ENCODE measurements around the gene GNL3L. TPM values are rescaled to one million over a fixed set of nuclear protein-coding genes. Genes with fewer than 3 reads are reported as not detected.

GNL3L gene
- total and polyA plus RNA-seq, 2 donors (not counting 3 experiments of a cell fraction or from before 2014, with no cell fraction given) = 20.3 to 48.0 TPM

GRCh38 chrX:54496517-54496852 lies 33.5 kb upstream of the GNL3L start:
- H3K4me3 ChIP-seq (replicated peaks in 1 of 3; ENCODE audit: insufficient read depth in 1 of 3, low read depth in 1 of 3, low read length in 3 of 3) = peak overlapping the region in 1 of 3 experiments; percentile 28
- peak overlapping the region; percentile 55 for H3K4me2 ChIP-seq (ENCODE audit: insufficient read depth, low read length)
- H3K27me3 ChIP-seq (ENCODE audit: control insufficient read depth in 2 of 2, insufficient read depth in 2 of 2, low read length in 2 of 2) = no peaks in the 10 kb centered on the region
- peaks cover 22% of the 10 kb centered on the region for H3K79me2 ChIP-seq (ENCODE audit: control insufficient read depth, insufficient read depth, low read length)
- ChIA-PET POLR2A (no interaction called here), CTCF (no interaction called here)
- intact Hi-C loops (cut with micrococcal nuclease) (no loop called here), dilution Hi-C loops (cut with MboI; ENCODE audit: extremely low pct_ligation_motif_present, low sequenced_read_pairs) (no loop called here)
- no peaks in the 10 kb centered on the region for H4K20me1 ChIP-seq (replicated peaks; ENCODE audit: control insufficient read depth, extremely low read depth, insufficient read depth, low read length)
- peak; percentile 5 for DNase-seq (ENCODE audit: low read depth, low spot score)
- H3K9me3 ChIP-seq (replicated peaks; ENCODE audit: control insufficient read depth, insufficient read depth, low read length) = no peaks in the 10 kb centered on the region
- peaks cover 23% of the 10 kb centered on the region for H3K4me1 ChIP-seq (ENCODE audit: control insufficient read depth, extremely low read depth, insufficient read depth, low read length)
- no peak overlapping the region for H3K27ac ChIP-seq (ENCODE audit: insufficient read depth, low read depth, low read length)
- no peaks in the 10 kb centered on the region for H3K36me3 ChIP-seq (ENCODE audit: control insufficient read depth in 2 of 2, extremely low read depth in 1 of 2, insufficient read depth in 2 of 2, low read length in 2 of 2)
- no TSS peak for BruUV-seq (replicated peaks)
- no peak for TF ChIP-seq CTCF (IDR thresholded peaks at IDR 0.05; ENCODE audit: extremely low read depth in 1 of 2, insufficient read depth in 1 of 2, low read depth in 1 of 2, low read length in 2 of 2)
- FAIRE-seq = no peak
- no peak overlapping the region for H3K9ac ChIP-seq (replicated peaks; ENCODE audit: extremely low read depth, insufficient read depth, low read length)
- no peaks in the 10 kb centered on the region for H3K9me1 ChIP-seq (replicated peaks; ENCODE audit: control insufficient read depth, extremely low read depth, insufficient read depth, low read length)
- peak overlapping the region; percentile 83 for H2AFZ ChIP-seq (ENCODE audit: low read depth, low read length)

GRCh38 chrX:54496936-54497335 lies 33.1 kb upstream of the GNL3L start:
- CTCF ChIA-PET = no interaction called here
- Histone ChIP-seq H3K4me3 (replicated peaks in 1 of 3; ENCODE audit: insufficient read depth in 1 of 3, low read depth in 1 of 3, low read length in 3 of 3) (no peak overlapping the region), H3K9ac (replicated peaks; ENCODE audit: extremely low read depth, insufficient read depth, low read length) (no peak overlapping the region), H3K27ac (ENCODE audit: insufficient read depth, low read depth, low read length) (no peak overlapping the region), H3K36me3 (ENCODE audit: control insufficient read depth in 2 of 2, extremely low read depth in 1 of 2, insufficient read depth in 2 of 2, low read length in 2 of 2) (no peaks in the 10 kb centered on the region), H3K4me1 (ENCODE audit: control insufficient read depth, extremely low read depth, insufficient read depth, low read length) (peaks cover 22% of the 10 kb centered on the region), H3K9me3 (replicated peaks; ENCODE audit: control insufficient read depth, insufficient read depth, low read length) (no peaks in the 10 kb centered on the region), H3K4me2 (ENCODE audit: insufficient read depth, low read length) (no peak overlapping the region), H4K20me1 (replicated peaks; ENCODE audit: control insufficient read depth, extremely low read depth, insufficient read depth, low read length) (no peaks in the 10 kb centered on the region), H3K27me3 (ENCODE audit: control insufficient read depth in 2 of 2, insufficient read depth in 2 of 2, low read length in 2 of 2) (no peaks in the 10 kb centered on the region), H2AFZ (ENCODE audit: low read depth, low read length) (no peak overlapping the region), H3K79me2 (ENCODE audit: control insufficient read depth, insufficient read depth, low read length) (peaks cover 19% of the 10 kb centered on the region), H3K9me1 (replicated peaks; ENCODE audit: control insufficient read depth, extremely low read depth, insufficient read depth, low read length) (no peaks in the 10 kb centered on the region)
- dilution Hi-C loops (cut with MboI; ENCODE audit: extremely low pct_ligation_motif_present, low sequenced_read_pairs) (no loop called here), intact Hi-C loops (cut with micrococcal nuclease) (no loop called here)
- no TSS peak for BruUV-seq (replicated peaks)
- no peak for DNase-seq (ENCODE audit: low read depth, low spot score)
- POLR2A ChIA-PET = no interaction called here
- no peak for FAIRE-seq
- TF ChIP-seq POLR2AphosphoS5 (IDR thresholded peaks at IDR 0.05; ENCODE audit: insufficient read depth, low read depth, low read length) = no peak
- TF ChIP-seq MYC (IDR thresholded peaks at IDR 0.05; ENCODE audit: low read depth, low read length) = no peak
- TF ChIP-seq MAX (IDR thresholded peaks at IDR 0.05; ENCODE audit: insufficient read depth, insufficient read length) = no peak
- no peak for TF ChIP-seq EZH2 (IDR thresholded peaks at IDR 0.05; ENCODE audit: borderline replicate concordance, low read depth, low read length, severe bottlenecking)
- TF ChIP-seq FOS (IDR thresholded peaks at IDR 0.05; ENCODE audit: borderline replicate concordance, insufficient read depth, low read length) = no peak
- no peak for TF ChIP-seq POLR2A (IDR thresholded peaks at IDR 0.05; ENCODE audit: low read depth, low read length)
- no peak for TF ChIP-seq JUN (IDR thresholded peaks at IDR 0.05; ENCODE audit: borderline replicate concordance, insufficient read depth, insufficient read length, low read depth)
- no peak for TF ChIP-seq CTCF (IDR thresholded peaks at IDR 0.05; ENCODE audit: extremely low read depth in 1 of 2, insufficient read depth in 1 of 2, low read depth in 1 of 2, low read length in 2 of 2)
- no peak for TF ChIP-seq GATA2 (IDR thresholded peaks at IDR 0.05; ENCODE audit: insufficient read depth, insufficient read length, low read depth, low read length)
